Liver (tissue), 9 donors: Measurements from ENCODE around the gene MICU1. TPM values are rescaled to one million over a fixed set of nuclear protein-coding genes. Genes with fewer than 3 reads are reported as not detected.
A peak's percentile ranks its signal among the peaks of the same experiment; 100 is the strongest.

Experiments used
- DNase-seq: peaks from one replicate; pipeline ENCODE4 v3.0.0-alpha.2; 2017; ENCODE audit warnings: low spot score
- H3K27ac ChIP-seq, 2 donors: one replicate each; pipeline ENCODE4 v1.7.0; 2013; ENCODE audit warnings: inconsistent platforms in 2 of 2, low read length in 2 of 2, control low read depth in 1 of 2, low read depth in 1 of 2, mild to moderate bottlenecking in 1 of 2
- H3K27me3 ChIP-seq, 4 donors: one replicate each; pipeline versions ENCODE4 v1.6.1 to v1.7.0; 2013; ENCODE audit warnings: low read length in 3 of 4, inconsistent platforms in 1 of 4, mild to moderate bottlenecking in 1 of 4, moderate library complexity in 1 of 4; ENCODE audit not compliant: control insufficient read depth in 4 of 4, insufficient read depth in 4 of 4
- H3K36me3 ChIP-seq, 4 donors: one replicate each; pipeline versions ENCODE4 v1.6.1 to v1.7.0; 2013; ENCODE audit warnings: low read length in 3 of 4, mild to moderate bottlenecking in 3 of 4, low read depth in 1 of 4, moderate library complexity in 1 of 4; ENCODE audit not compliant: control insufficient read depth in 4 of 4, insufficient read depth in 3 of 4
- H3K4me1 ChIP-seq, 4 donors: one replicate each; pipeline versions ENCODE4 v1.6.1 to v1.7.0; 2013; ENCODE audit warnings: low read length in 3 of 4, mild to moderate bottlenecking in 3 of 4, moderate library complexity in 1 of 4; ENCODE audit not compliant: control insufficient read depth in 4 of 4, insufficient read depth in 4 of 4
- H3K4me3 ChIP-seq, 3 donors: one replicate each; pipeline versions ENCODE4 v1.6.1 to v1.7.0; 2013; ENCODE audit warnings: low read length in 3 of 3, control low read depth in 1 of 3, low read depth in 1 of 3, mild to moderate bottlenecking in 1 of 3
- H3K9ac ChIP-seq, 2 donors: one replicate each; pipeline ENCODE4 v1.7.0; 2013; ENCODE audit warnings: low read length in 2 of 2, mild to moderate bottlenecking in 2 of 2, moderate library complexity in 2 of 2, control low read depth in 1 of 2, low read depth in 1 of 2
- H3K9me3 ChIP-seq, 4 donors: one replicate each; pipeline versions ENCODE4 v1.6.1 to v1.7.0; 2013; ENCODE audit warnings: low read length in 3 of 4; ENCODE audit not compliant: control insufficient read depth in 4 of 4
- CTCF ChIP-seq: fragments of 150-350 bp; IDR thresholded peaks from 2 replicates; pipeline ENCODE4 v1.5.1; 2017; ENCODE audit warnings: improper control_type of control experiment, low read depth, low read length; ENCODE audit not compliant: missing input control
- FOXA1 ChIP-seq: IDR thresholded peaks from 2 replicates; pipeline ENCODE4 v1.6.1; 2016; ENCODE audit warnings: antibody characterized with exemption
- FOXA2 ChIP-seq: IDR thresholded peaks from 2 replicates; pipeline ENCODE4 v1.6.1; 2016; ENCODE audit warnings: antibody characterized with exemption
- GABPA ChIP-seq, 2 donors: IDR thresholded peaks in 1 of 2; conservative IDR thresholded peaks in 1 of 2; 2 replicates each; pipeline ENCODE4 v1.6.1; 2016; ENCODE audit warnings: antibody characterized with exemption in 2 of 2, mild to moderate bottlenecking in 1 of 2, moderate library complexity in 1 of 2
- HNF4A ChIP-seq, 2 donors: conservative IDR thresholded peaks; 2 replicates each; pipeline ENCODE4 v1.6.1; 2016; ENCODE audit warnings: antibody characterized with exemption in 2 of 2, mild to moderate bottlenecking in 2 of 2
- HNF4G ChIP-seq: IDR thresholded peaks from 2 replicates; pipeline ENCODE4 v1.6.1; 2016; ENCODE audit warnings: antibody characterized with exemption
- MAX ChIP-seq: IDR thresholded peaks from 2 replicates; pipeline ENCODE4 v1.6.1; 2016; ENCODE audit warnings: antibody characterized with exemption
- RAD21 ChIP-seq, 2 donors: IDR thresholded peaks; 2 replicates each; pipeline ENCODE4 v1.6.1; 2016; ENCODE audit warnings: antibody characterized with exemption in 2 of 2, mild to moderate bottlenecking in 2 of 2
- SP1 ChIP-seq: IDR thresholded peaks from 2 replicates; pipeline ENCODE4 v1.6.1; 2018; ENCODE audit warnings: antibody characterized with exemption, mild to moderate bottlenecking
- WGBS: extraction: QIAGEN DNeasy Blood & Tissue Kit; methylation state at CpG from one replicate; pipeline ENCODE4 v1.1.7; 2013; 5-methylcytosine and 5-hydroxymethylcytosine counted together
- polyA plus RNA-seq, 2 donors: library from polyadenylated mRNA; stranded (reverse) in 1 of 2; unstranded in 1 of 2; fragments of 200-250 nt in 1 of 2; fragments of >200 nt in 1 of 2; fragmentation: Nextera tagmentation in 1 of 2; extraction: Ambion mirVana in 1 of 2; gene quantifications; one replicate each; pipeline versions ENCODE4 v1.2.1 to v1.2.3, GENCODE V29; 2013 to 2015
- total RNA-seq, 2 donors: library from RNA; depleted of rRNA; stranded (reverse); fragments of >200 nt; gene quantifications; one replicate each; pipeline ENCODE4 v1.2.3, GENCODE V29; 2014
- TF ChIP-seq, protein P1 (sequence below): IDR thresholded peaks from 2 replicates; pipeline ENCODE4 v1.6.1; 2016; ENCODE audit warnings: antibody characterized with exemption
- TF ChIP-seq, protein P2 (sequence below): IDR thresholded peaks from 2 replicates; pipeline ENCODE4 v1.6.1; 2016; ENCODE audit warnings: antibody characterized with exemption, mild to moderate bottlenecking
- TF ChIP-seq, protein P3 (sequence below): IDR thresholded peaks from 2 replicates; pipeline ENCODE4 v1.6.1; 2016; ENCODE audit warnings: antibody characterized with exemption
- donor health status: healthy.
- donor health status: healthy.
- donor health status: healthy.
- donor health status: healthy.
- donor health status: healthy.

Gene MICU1
- total and polyA plus RNA-seq, 4 donors: 26.4 to 47.4 (median 32.1) TPM

GRCh38 chr10:72626444-72626754 is 520 bp upstream of the MICU1 start (continued):
- TF ChIP-seq, protein P1, sequence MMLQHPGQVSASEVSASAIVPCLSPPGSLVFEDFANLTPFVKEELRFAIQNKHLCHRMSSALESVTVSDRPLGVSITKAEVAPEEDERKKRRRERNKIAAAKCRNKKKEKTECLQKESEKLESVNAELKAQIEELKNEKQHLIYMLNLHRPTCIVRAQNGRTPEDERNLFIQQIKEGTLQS: no peak

GRCh38 chr10:72625276-72625607 is 637 bp downstream of the MICU1 start:
- no peak for DNase-seq
- H3K4me1 ChIP-seq: peaks cover 2 to 13% (median 10%) of the 10 kb centered on the region in 4 donors
- H3K4me3 ChIP-seq: peak overlapping the region; percentile 81 to 97 (median 96)
- H3K36me3 ChIP-seq: no peaks in the 10 kb centered on the region
- TF ChIP-seq, protein P2, sequence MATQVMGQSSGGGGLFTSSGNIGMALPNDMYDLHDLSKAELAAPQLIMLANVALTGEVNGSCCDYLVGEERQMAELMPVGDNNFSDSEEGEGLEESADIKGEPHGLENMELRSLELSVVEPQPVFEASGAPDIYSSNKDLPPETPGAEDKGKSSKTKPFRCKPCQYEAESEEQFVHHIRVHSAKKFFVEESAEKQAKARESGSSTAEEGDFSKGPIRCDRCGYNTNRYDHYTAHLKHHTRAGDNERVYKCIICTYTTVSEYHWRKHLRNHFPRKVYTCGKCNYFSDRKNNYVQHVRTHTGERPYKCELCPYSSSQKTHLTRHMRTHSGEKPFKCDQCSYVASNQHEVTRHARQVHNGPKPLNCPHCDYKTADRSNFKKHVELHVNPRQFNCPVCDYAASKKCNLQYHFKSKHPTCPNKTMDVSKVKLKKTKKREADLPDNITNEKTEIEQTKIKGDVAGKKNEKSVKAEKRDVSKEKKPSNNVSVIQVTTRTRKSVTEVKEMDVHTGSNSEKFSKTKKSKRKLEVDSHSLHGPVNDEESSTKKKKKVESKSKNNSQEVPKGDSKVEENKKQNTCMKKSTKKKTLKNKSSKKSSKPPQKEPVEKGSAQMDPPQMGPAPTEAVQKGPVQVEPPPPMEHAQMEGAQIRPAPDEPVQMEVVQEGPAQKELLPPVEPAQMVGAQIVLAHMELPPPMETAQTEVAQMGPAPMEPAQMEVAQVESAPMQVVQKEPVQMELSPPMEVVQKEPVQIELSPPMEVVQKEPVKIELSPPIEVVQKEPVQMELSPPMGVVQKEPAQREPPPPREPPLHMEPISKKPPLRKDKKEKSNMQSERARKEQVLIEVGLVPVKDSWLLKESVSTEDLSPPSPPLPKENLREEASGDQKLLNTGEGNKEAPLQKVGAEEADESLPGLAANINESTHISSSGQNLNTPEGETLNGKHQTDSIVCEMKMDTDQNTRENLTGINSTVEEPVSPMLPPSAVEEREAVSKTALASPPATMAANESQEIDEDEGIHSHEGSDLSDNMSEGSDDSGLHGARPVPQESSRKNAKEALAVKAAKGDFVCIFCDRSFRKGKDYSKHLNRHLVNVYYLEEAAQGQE: no peak
- TF ChIP-seq FOXA2: no peak
- no peak for TF ChIP-seq HNF4A (conservative IDR thresholded peaks at IDR 0.05)
- TF ChIP-seq HNF4G: no peak
- no peak for TF ChIP-seq CTCF
- TF ChIP-seq GABPA (IDR thresholded peaks at IDR 0.05 in 1 of 2, conservative IDR thresholded peaks at IDR 0.05 in 1 of 2): no peak
- TF ChIP-seq RAD21 (IDR thresholded peaks at IDR 0.05): no peak
- H3K9ac ChIP-seq: peak overlapping the region; percentile 83 to 85
- no peaks in the 10 kb centered on the region for H3K9me3 ChIP-seq
- H3K27ac ChIP-seq: peak overlapping the region; percentile 76 to 82
- 1% methylated on average over 10 of the region's 10 CpGs for WGBS
- no peaks in the 10 kb centered on the region for H3K27me3 ChIP-seq

- H3K4me1 ChIP-seq: peaks cover 2 to 17% (median 10%) of the 10 kb centered on the region in 4 donors
- no peak overlapping the region for H3K9ac ChIP-seq
- no peaks in the 10 kb centered on the region for H3K27me3 ChIP-seq
- no peak overlapping the region for H3K27ac ChIP-seq
- H3K9me3 ChIP-seq: no peaks in the 10 kb centered on the region
- no peak overlapping the region for H3K4me3 ChIP-seq
- 100% methylated on average over 1 of the region's 1 CpG for WGBS
- no peak for TF ChIP-seq FOXA1
- TF ChIP-seq SP1: no peak
- no peak for TF ChIP-seq RAD21 (IDR thresholded peaks at IDR 0.05)
- TF ChIP-seq, protein P3, sequence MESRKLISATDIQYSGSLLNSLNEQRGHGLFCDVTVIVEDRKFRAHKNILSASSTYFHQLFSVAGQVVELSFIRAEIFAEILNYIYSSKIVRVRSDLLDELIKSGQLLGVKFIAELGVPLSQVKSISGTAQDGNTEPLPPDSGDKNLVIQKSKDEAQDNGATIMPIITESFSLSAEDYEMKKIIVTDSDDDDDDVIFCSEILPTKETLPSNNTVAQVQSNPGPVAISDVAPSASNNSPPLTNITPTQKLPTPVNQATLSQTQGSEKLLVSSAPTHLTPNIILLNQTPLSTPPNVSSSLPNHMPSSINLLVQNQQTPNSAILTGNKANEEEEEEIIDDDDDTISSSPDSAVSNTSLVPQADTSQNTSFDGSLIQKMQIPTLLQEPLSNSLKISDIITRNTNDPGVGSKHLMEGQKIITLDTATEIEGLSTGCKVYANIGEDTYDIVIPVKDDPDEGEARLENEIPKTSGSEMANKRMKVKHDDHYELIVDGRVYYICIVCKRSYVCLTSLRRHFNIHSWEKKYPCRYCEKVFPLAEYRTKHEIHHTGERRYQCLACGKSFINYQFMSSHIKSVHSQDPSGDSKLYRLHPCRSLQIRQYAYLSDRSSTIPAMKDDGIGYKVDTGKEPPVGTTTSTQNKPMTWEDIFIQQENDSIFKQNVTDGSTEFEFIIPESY: no peak
- no peak for TF ChIP-seq MAX
- H3K36me3 ChIP-seq: no peaks in the 10 kb centered on the region
- no peak for DNase-seq
Measured at GRCh38 chr10:72622271-72622670, 3.6 kb downstream of the MICU1 start.
